GM18511 (cell line): ENCODE measurements around the gene GLO1.

Source experiments
- ATAC-seq: cut with Tn5 transposase; IDR thresholded peaks from one replicate; pipeline ENCODE4 v1.9.1; 2021; ENCODE audit warnings: mild to moderate bottlenecking, moderate library complexity; ENCODE audit not compliant: unreplicated experiment

Gene GLO1

GRCh38 chr6:38631186-38631783, 71.7 kb downstream of the GLO1 start:
- no peak for ATAC-seq
